Prostate gland (tissue), 2 donors: ENCODE measurements around the gene HNRNPUL2. TPM values are rescaled to one million over a fixed set of nuclear protein-coding genes. Genes with fewer than 3 reads are reported as not detected.
A peak's percentile ranks its signal among the peaks of the same experiment; 100 is the strongest.
"Not testable (repeated sequence)": the region's sequence is repeated elsewhere in the genome, so short reads cannot be mapped to it uniquely, and the experiment has no call there.

ENCODE experiments used
- DNase-seq: peaks from one replicate; pipeline ENCODE4 v3.0.0-alpha.2; 2019; ENCODE audit warnings: low spot score
- H3K27ac ChIP-seq, 2 donors: fragments of 200-600 bp; sonication (generic); 2 replicates each; pipeline ENCODE4 v1.5.1; 2017 to 2019
- H3K27me3 ChIP-seq: fragments of 200-600 bp; sonication (generic); replicated peaks from 2 replicates; pipeline ENCODE4 v1.5.1; 2019; ENCODE audit not compliant: insufficient read depth
- H3K36me3 ChIP-seq, 2 donors: fragments of 200-600 bp; sonication (generic); 1 replicate in 1 of 2; 2 replicates in 1 of 2; pipeline versions ENCODE4 v1.5.1 to v1.8.1; 2017 to 2019
- H3K4me1 ChIP-seq: fragments of 200-600 bp; sonication (generic); replicated peaks from 2 replicates; pipeline ENCODE4 v1.5.1; 2019
- H3K4me3 ChIP-seq, 2 donors: fragments of 200-600 bp; sonication (generic); 2 replicates each; pipeline ENCODE4 v1.5.1; 2017 to 2019
- H3K9me3 ChIP-seq: fragments of 200-600 bp; sonication (generic); 2 replicates; pipeline ENCODE4 v1.5.1; 2017
- POLR2A ChIP-seq: fragments of 450-650 bp; IDR thresholded peaks from one replicate; pipeline ENCODE4 v1.6.1; 2016; ENCODE audit warnings: antibody characterized with exemption, mild to moderate bottlenecking
- POLR2AphosphoS5 ChIP-seq: sonication (generic); formaldehyde crosslinking; IDR thresholded peaks from one replicate; pipeline ENCODE4 v1.6.1; 2017; ENCODE audit warnings: antibody characterized with exemption
- WGBS: methylation state at CpG from one replicate; pipeline ENCODE4 v1.1.5; 2018; 5-methylcytosine and 5-hydroxymethylcytosine counted together
- intact Hi-C: fragments of 100-400 bp; cut with DNase I; formaldehyde crosslinking; loops from one replicate; pipeline ENCODE4 v1.14.2; 2022
- total RNA-seq, 2 donors: library from RNA; depleted of rRNA; stranded (reverse); fragments of >200 nt; gene quantifications; one replicate each; pipeline ENCODE4 v1.1.0, GENCODE V29; 2016
- TF ChIP-seq, protein P1 (sequence below), 4 experiments: fragments of 200-600 bp in 2 of 4; fragments of 450-650 bp in 2 of 4; sonication (generic) in 2 of 4; IDR thresholded peaks; 1 replicate in 3 of 4; 2 replicates in 1 of 4; pipeline ENCODE4 v1.5.1; 2016 to 2019; ENCODE audit warnings: antibody characterized with exemption in 4 of 4, mild to moderate bottlenecking in 2 of 4, moderate library complexity in 2 of 4

The HNRNPUL2 gene
- total RNA-seq, 2 donors from 2014 or later, result 26.6 to 33.5 TPM

DNA sequence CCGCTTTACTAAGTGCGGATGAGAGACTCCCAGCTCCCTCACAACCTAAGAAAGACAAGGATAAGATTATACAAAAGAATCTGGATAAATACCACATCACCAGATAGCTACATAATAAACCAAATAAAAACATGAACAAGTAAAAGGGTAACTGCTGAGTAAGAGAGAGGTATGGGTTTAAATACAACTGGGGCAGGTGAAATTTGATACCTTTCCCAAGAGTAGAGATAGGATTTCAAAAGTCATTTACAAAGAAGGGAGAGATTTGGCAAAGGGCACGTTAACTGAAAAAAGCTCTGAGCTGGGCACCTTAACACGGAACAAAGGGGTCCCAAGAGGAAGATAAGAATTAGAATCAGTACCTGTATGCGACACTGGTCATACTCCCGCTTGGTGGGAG lies 50.1 kb downstream of the HNRNPUL2 start:
- no peak for DNase-seq
- H3K36me3 ChIP-seq, result no peaks in the 10 kb centered on the region
- H3K27ac ChIP-seq, result no peak overlapping the region
- no peak overlapping the region for H3K4me3 ChIP-seq
- H3K27me3 ChIP-seq, result no peaks in the 10 kb centered on the region
- H3K9me3 ChIP-seq, result no peaks in the 10 kb centered on the region
- 67% methylated on average over 6 of the region's 6 CpGs for WGBS
- intact Hi-C loops, result no loop called here
- peaks cover 16% of the 10 kb centered on the region for H3K4me1 ChIP-seq
- TF ChIP-seq, protein P1, sequence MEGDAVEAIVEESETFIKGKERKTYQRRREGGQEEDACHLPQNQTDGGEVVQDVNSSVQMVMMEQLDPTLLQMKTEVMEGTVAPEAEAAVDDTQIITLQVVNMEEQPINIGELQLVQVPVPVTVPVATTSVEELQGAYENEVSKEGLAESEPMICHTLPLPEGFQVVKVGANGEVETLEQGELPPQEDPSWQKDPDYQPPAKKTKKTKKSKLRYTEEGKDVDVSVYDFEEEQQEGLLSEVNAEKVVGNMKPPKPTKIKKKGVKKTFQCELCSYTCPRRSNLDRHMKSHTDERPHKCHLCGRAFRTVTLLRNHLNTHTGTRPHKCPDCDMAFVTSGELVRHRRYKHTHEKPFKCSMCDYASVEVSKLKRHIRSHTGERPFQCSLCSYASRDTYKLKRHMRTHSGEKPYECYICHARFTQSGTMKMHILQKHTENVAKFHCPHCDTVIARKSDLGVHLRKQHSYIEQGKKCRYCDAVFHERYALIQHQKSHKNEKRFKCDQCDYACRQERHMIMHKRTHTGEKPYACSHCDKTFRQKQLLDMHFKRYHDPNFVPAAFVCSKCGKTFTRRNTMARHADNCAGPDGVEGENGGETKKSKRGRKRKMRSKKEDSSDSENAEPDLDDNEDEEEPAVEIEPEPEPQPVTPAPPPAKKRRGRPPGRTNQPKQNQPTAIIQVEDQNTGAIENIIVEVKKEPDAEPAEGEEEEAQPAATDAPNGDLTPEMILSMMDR (IDR thresholded peaks at IDR 0.05), result no peak
- TF ChIP-seq POLR2A (no peak), POLR2AphosphoS5 (no peak)

DNA sequence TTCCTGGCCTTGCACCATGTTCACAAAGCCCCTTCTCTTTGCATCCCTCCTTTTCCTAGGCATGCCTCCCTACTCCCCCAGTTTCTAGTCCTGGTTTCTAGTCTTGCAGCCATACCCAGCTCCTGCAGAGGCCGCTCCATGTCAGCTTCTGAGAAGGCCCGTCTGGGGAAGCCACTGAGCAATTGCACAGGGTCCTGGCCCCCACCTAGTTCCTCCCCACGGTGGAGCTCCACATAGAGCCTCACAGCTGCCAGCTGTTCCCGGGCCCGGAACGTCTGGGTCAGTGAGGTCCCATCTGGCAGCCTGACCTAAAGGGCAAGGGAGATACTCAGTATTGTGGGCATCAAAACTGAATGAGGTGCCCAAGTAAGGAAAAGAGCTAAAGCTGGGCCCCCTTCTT lies 50.6 kb downstream of the HNRNPUL2 start:
- Histone ChIP-seq H3K4me1 (peaks cover 16% of the 10 kb centered on the region), H3K27ac (no peak overlapping the region), H3K36me3 (no peaks in the 10 kb centered on the region), H3K27me3 (no peaks in the 10 kb centered on the region), H3K9me3 (no peaks in the 10 kb centered on the region), H3K4me3 (no peak overlapping the region)
- no peak for DNase-seq
- TF ChIP-seq POLR2A, result no peak
- TF ChIP-seq, protein P1 (IDR thresholded peaks at IDR 0.05), result no peak
- TF ChIP-seq POLR2AphosphoS5, result no peak
- intact Hi-C loops, result no loop called here
- 51% methylated on average over 6 of the region's 6 CpGs for whole genome bisulfite sequencing

DNA sequence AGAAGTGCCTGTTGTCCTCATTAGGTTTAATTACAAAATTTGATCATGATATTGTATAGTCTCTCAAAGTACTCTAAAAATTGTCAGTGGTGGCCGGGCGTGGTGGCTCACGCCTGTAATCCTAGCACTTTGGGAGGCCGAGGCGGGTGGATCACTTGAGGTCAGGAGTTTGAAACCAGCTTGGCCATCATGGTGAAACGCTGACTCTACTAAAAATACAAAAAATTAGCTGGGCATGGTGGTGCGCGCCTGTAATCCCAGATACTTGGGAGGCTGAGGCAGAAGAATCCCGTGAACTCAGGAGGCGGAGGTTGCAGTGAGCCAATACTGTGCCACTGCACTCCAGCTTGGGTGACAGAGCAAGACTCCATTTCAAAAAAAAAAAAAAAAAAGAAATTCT lies 51.8 kb downstream of the HNRNPUL2 start:
- H3K4me3 ChIP-seq, H3K27me3 ChIP-seq, H3K27ac ChIP-seq, H3K9me3 ChIP-seq, DNase-seq, H3K36me3 ChIP-seq, intact Hi-C loops: not testable (repeated sequence)
- H3K4me1 ChIP-seq, result peaks cover 18% of the 10 kb centered on the region
- WGBS, result 91% methylated on average over 10 of the region's 10 CpGs

DNA sequence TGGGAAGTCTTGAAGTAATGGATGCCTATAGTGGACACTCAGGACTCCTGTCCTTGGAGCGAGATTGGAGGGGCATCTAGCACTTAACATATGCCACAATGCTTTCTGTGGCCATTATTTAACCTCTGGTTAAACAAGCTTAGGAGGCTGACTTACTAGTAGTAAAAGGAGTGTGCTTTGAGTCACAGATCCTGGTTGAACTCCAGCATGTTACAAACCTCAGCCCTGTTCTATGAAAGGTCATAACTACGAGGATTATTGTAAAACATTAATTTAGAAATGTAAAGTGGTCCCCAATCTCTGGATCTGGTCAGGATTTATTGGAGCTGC lies 54.1 kb downstream of the HNRNPUL2 start:
- H3K36me3 ChIP-seq, result no peaks in the 10 kb centered on the region
- TF ChIP-seq POLR2AphosphoS5, result no peak
- TF ChIP-seq, protein P1 (IDR thresholded peaks at IDR 0.05), result no peak
- no peak for TF ChIP-seq POLR2A
- intact Hi-C loops, result no loop called here
- no peak overlapping the region for H3K27ac ChIP-seq
- 62% methylated on average over 2 of the region's 2 CpGs for WGBS
- H3K4me3 ChIP-seq, result no peak overlapping the region
- no peaks in the 10 kb centered on the region for H3K9me3 ChIP-seq
- DNase-seq, result no peak
- H3K4me1 ChIP-seq, result peaks cover 18% of the 10 kb centered on the region
- H3K27me3 ChIP-seq, result no peaks in the 10 kb centered on the region

DNA sequence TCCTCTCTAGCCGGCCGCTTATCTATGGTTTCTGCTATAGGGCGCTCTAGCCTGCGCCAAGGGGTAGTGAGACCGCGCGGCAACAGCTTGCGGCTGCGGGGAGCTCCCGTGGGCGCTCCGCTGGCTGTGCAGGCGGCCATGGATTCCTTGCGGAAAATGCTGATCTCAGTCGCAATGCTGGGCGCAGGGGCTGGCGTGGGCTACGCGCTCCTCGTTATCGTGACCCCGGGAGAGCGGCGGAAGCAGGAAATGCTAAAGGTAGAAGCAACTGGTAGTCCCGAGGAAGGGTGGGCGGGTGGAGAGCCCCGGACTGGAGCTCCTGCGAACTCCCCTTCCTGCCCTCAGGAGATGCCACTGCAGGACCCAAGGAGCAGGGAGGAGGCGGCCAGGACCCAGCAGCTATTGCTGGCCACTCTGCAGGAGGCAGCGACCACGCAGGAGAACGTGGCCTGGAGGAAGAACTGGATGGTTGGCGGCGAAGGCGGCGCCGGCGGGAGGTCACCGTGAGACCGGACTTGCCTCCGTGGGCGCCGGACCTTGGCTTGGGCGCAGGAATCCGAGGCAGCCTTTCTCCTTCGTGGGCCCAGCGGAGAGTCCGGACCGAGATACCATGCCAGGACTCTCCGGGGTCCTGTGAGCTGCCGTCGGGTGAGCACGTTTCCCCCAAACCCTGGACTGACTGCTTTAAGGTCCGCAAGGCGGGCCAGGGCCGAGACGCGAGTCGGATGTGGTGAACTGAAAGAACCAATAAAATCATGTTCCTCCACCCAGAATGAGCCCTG lies 55.5 kb downstream of the HNRNPUL2 start, which contains the start of the genes LBHD1 and UQCC3:
Gene LBHD1 (minus strand): TSS at position 660 of the 782 bp plus-strand sequence. CDS start 2,236 bp downstream, outside the sequence.
Gene UQCC3 (plus strand): TSS at position 66 of the 782 bp plus-strand sequence. CDS start 73 bp downstream, at position 139.
- Histone ChIP-seq H3K36me3 (no peaks in the 10 kb centered on the region), H3K27ac (peak within 1 kb of the TSS; percentile 82 to 87), H3K27me3 (no peaks in the 10 kb centered on the region), H3K4me3 (peak within 1 kb of the TSS; percentile 61 to 69), H3K4me1 (peaks cover 13% of the 10 kb centered on the region), H3K9me3 (no peaks in the 10 kb centered on the region)
- DNase-seq, result peak; percentile 87
- intact Hi-C loops, result no loop called here
- TF ChIP-seq, protein P1 (IDR thresholded peaks at IDR 0.05), result peak in 1 of 4 experiments; percentile 22
- TF ChIP-seq POLR2AphosphoS5 (peak; percentile 80), POLR2A (peak; percentile 49)
- WGBS, result under 1% methylated on average over 52 of the region's 59 CpGs
